GM21526 (cell line): Measurements from ENCODE around the gene OR10A7.
A peak's percentile ranks its signal among the peaks of the same experiment; 100 is the strongest.
"Not testable (repeated sequence)": the region's sequence is repeated elsewhere in the genome, so short reads cannot be mapped to it uniquely, and the experiment has no call there.

ENCODE experiments used
- ATAC-seq: cut with Tn5 transposase; IDR thresholded peaks from one replicate; pipeline ENCODE4 v1.9.1; 2021; ENCODE audit warnings: moderate library complexity; ENCODE audit not compliant: unreplicated experiment, low FRiP score

The OR10A7 gene, protein sequence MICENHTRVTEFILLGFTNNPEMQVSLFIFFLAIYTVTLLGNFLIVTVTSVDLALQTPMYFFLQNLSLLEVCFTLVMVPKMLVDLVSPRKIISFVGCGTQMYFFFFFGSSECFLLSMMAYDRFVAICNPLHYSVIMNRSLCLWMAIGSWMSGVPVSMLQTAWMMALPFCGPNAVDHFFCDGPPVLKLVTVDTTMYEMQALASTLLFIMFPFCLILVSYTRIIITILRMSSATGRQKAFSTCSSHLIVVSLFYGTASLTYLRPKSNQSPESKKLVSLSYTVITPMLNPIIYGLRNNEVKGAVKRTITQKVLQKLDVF

GRCh38 chr12:55220725-55221124 is at the start of gene OR10A7:
Gene OR10A7 (plus strand): TSS chr12:55221025. CDS start chr12:55221025, 0 bp downstream.
- ATAC-seq: no peak

DNA sequence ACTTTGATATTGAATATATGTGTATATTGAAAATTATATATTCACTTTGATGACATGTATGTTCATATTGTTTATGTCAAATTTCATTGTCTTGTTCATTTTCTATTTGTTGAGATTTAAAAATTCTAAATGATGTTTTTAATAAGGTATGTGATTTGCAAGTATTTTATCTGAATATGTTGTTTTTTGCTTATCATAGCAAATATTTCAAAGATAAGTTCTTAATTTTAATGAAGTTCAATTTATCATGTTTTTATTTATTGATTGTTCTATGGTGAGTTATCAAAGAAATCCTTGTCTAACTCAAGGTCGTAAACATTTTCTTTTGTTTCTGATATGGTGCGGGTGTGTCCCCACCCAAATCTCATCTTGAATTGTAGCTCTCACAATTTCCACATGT is 49.4 kb upstream of the OR10A7 start:
- no peak for ATAC-seq

DNA sequence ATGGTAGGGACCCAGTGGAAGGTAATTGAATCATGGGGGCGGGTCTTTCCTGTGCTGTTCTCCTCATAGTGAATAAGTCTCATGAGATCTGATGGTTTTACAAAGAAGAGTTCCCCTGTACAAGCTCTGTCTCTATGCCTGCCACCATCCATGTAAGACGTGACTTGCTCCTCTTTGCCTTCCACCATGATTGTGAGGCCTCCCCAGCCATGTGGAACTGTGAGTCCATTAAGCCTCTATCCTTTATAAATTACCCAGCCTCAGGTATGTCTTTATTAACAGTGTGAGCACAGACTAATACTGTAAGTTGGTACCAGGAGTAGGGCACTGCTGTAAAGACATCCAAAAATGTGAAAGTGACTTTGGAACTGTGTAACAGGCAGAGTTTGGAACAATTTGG is 49.0 kb upstream of the OR10A7 start:
- ATAC-seq: not testable (repeated sequence)

DNA sequence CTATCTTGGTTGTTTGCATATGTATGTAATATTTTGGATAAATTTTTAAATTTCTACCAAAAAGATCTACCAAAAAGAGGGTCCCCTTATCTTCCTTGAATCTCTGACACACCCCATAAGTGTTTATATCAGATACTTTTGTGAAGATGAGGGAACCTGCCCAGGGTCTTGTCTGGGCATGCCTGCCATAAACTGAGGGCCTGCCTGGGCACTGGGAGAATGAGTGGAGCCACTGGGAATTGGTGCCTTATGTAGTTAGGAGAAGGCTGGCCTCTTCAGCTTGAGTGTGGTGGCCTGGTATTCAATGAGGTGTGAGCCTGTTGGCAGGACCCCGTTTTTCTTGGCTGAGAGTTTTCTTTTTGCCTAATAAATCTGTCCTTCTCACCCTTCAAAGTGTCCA is 48.1 kb upstream of the OR10A7 start:
- ATAC-seq: no peak

DNA sequence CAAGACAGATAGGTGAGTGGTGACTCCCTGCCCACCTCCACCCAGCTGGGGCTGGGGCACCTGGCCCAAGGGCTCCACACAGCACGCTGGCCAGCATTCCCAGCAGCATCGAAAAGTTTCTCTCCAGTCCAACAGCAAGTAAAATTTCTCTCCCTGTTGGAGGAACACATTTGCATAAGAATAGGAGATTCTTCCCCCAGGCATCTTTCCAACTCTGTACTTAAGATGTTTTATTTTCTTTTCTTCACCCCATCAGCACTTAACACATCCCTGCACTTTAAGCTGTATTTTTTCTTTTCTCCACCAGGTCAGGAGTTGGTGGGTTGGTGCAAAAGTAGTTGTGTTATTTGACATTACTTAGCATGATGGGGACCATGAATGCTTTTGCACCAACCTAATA is 47.4 kb upstream of the OR10A7 start:
- no peak for ATAC-seq

DNA sequence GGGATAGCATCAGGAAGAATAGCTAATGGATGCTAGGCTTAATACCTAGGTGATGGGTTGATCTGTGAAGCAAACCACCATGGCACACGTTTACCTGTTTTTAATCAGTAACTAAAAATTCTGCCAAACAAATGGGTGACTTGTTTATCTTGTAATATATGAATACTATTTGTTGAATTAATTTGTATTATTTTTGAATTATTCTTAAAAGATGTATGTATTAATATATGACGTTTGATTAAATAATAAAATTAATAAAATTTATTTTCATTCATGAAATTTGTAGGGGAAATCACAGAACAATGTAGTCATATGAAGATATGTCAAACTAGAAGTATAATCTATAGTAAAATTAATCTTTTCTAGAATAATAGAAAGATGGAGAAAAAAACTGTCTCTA is 32.3 kb upstream of the OR10A7 start:
- no peak for ATAC-seq

- ATAC-seq: peak; percentile 88
These were observed 31.8 kb upstream of the OR10A7 start for GRCh38 chr12:55188974-55189556.

DNA sequence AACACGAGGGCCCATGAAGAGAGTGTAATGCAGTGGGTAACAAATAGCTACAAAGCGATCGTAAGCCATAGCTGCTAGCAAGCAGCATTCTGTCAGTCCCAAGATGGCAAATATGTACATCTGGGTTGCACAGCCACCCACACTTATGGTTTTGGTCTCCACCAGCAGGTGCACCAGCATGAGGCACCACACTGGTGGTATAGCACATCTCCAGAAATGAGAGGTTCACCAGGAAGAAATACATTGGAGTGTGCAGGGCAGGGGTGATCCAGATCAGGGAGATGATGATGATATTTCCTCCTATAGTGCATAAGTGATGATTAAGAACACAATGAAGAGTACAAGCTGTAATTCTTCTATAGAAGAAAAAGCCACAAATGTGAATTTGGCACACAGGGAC is 26.4 kb upstream of the OR10A7 start:
- no peak for ATAC-seq

GRCh38 chr12:55226523-55226922 is 5.7 kb downstream of the OR10A7 start:
- ATAC-seq: no peak

DNA sequence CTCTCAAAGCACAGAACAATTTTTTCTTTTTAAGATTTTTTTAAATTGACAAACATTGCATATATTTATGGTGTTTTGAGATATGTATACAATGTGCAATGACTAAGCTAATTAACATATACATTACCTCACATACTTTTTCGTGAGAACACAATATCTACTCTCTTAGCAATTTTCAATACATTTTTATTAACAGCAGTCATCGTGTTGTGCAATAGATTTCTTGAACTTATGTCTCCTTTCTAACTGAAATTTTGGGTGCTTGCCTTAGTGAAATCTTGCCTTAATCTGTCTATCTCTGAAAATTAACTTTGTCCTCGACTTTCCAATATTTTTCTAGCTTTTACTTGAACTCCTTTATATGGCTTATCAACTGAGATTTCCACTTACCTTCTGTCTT is 6.8 kb downstream of the OR10A7 start:
- ATAC-seq: no peak

DNA sequence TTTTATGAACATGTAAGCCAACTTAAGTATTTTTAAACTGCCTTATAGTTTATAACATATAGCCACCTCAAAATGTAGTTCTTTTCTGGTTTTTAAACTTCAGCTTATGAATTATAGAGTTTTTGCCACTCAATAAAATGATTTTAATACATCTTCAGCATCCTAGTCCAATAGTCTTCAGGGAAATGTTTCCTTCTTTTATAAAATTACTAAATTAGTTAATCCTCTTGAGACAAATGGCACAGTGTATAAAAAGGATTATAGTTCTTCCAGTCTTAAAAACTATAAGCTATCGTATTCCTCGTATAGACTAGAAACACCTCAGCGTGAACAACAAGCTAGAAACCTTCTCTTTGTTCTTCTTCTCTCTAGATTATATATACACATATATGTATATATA is 23.5 kb downstream of the OR10A7 start, which contains the start of gene OR6C74:
OR6C74 (plus strand) TSS at position 301 of the 400 bp plus-strand sequence. CDS start 2,679 bp downstream, outside the sequence.
- no peak for ATAC-seq

DNA sequence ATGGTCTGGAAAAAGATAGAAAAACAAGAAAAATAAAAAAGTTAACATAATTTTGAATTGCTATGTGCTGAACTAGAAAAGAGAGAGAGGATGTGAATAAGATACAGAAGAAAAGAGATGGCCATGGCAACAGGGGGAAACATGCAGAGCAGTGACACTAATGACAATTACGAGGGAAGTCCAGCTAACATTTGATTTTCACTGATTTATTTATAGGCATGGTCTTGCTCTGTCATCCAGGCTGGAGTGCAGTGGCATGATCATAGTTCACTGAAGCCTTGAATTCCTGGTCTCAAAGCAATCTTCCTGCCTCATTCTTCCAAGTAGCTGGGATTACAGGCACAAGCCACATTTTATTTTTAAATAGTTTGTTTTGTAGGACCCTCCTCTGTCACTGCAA is 25.3 kb downstream of the OR10A7 start:
- no peak for ATAC-seq

GRCh38 chr12:55250944-55251343 is 30.1 kb downstream of the OR10A7 start:
- no peak for ATAC-seq

- ATAC-seq: no peak
These were observed 32.5 kb downstream of the OR10A7 start for GRCh38 chr12:55253281-55253680.

DNA sequence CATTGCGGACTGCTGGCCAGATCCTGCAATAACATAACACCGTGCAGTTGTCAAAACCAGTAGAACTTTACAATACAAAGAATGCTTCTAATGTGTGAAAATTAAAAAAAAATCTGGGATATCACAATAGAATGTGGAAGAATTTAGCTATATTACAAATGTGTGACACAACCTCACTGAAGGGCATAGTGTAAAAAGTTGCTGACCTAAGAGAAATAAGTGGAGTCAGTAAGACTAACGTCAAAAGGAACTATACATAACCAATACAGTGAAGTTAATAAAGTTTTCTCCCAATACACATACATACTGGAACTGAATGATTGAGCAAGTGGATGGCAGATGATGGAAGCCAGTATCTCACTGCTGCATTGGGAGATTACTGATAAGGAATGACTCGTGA is 36.0 kb downstream of the OR10A7 start:
- ATAC-seq: no peak

DNA sequence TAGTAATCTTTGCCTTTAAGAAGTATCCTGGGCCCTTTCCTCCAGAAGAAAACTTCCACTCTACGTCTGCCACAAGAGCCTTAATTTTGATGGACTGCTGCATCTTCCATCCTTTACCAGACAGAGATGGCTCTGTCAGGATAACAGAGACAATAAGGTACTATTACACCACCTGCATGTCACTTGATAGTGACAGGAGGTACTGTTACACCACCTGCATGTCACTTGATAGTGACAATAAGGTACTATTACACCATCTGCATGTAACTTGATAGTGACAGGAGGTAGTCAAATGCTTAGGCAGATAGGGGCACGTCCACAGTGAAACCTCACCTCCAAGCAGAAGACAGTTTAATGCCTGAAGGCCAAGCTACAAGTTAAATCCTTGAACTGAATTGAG is 37.5 kb downstream of the OR10A7 start:
- ATAC-seq: no peak
